Activated CD4-positive, CD25-positive, alpha-beta regulatory T cell (primary cell): ENCODE results near the gene USP1.

Experiments used
- DNase-seq, 4 experiments: peaks; one replicate each; lab custom pipeline; 2025; lab: John Stamatoyannopoulos, UW

The USP1 gene

GRCh38 chr1:62492521-62492920 is 55.7 kb downstream of the USP1 start:
- DNase-seq = no peak

GRCh38 chr1:62493656-62494055 is 56.8 kb downstream of the USP1 start:
- DNase-seq = no peak

GRCh38 chr1:62494137-62494536 is 57.3 kb downstream of the USP1 start:
- DNase-seq = no peak

- no peak for DNase-seq
Observed at GRCh38 chr1:62500210-62500609, 63.4 kb downstream of the USP1 start.
